GM08714 (cell line): Measurements from ENCODE around the gene TNRC6B.

Source experiments
- H3K4me3 ChIP-seq: fragments of 200-500 bp; sonication (Bioruptor generic); 2 replicates; pipeline ENCODE4 v1.5.1; 2014; ENCODE audit warnings: mild to moderate bottlenecking, low read length, inconsistent platforms
- ZNF274 ChIP-seq: IDR thresholded peaks from 2 replicates; pipeline ENCODE4 v1.6.1; 2012; ENCODE audit warnings: mild to moderate bottlenecking, low read depth, low read length

The TNRC6B gene

GRCh38 chr22:40258017-40258416, 80.3 kb downstream of the TNRC6B start:
- TF ChIP-seq ZNF274, result no peak
- H3K4me3 ChIP-seq, result no peak overlapping the region

GRCh38 chr22:40258501-40258915, 80.8 kb downstream of the TNRC6B start:
- TF ChIP-seq ZNF274, result no peak
- no peak overlapping the region for H3K4me3 ChIP-seq

- TF ChIP-seq ZNF274, result no peak
- no peak overlapping the region for H3K4me3 ChIP-seq
Observed at GRCh38 chr22:40261783-40262182, 84.1 kb downstream of the TNRC6B start.

- no peak overlapping the region for H3K4me3 ChIP-seq
- no peak for TF ChIP-seq ZNF274
Observed at GRCh38 chr22:40263191-40263590, 85.5 kb downstream of the TNRC6B start.

- H3K4me3 ChIP-seq, result no peak overlapping the region
- no peak for TF ChIP-seq ZNF274
Observed at GRCh38 chr22:40265783-40266182, 88.1 kb downstream of the TNRC6B start.

GRCh38 chr22:40270031-40270430, 92.3 kb downstream of the TNRC6B start:
- TF ChIP-seq ZNF274, result no peak
- no peak overlapping the region for H3K4me3 ChIP-seq

DNA sequence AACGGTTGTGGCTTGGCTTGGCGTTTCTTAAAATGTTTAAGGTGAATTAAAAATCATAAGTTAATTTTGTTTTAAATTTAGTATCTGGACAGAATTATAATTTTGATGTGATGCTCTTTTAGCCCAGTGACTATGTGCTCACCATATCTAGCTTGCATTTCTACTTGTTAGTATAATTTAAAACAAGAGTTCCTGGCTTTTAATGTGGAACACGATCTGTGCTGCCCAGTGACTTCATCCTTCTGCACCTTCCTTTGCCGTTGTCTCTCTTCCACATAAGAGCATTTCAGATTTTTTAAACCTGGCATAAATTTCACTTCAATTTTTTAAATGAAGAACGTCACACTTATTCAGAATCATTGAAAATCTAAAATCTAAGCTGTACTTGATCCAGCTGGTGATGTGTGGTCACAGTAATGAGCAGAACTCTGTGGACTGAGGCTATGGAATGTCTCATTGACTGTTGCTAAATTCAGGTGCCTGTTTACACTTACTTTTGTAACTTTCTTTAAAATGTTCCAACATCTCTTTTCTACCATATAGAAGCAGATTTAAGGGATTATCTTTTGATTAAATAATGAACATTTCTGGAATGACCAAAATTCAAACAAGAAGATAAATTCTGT, 93.1 kb downstream of the TNRC6B start:
- no peak for TF ChIP-seq ZNF274

GRCh38 chr22:40271440-40271839, 93.7 kb downstream of the TNRC6B start:
- TF ChIP-seq ZNF274, result no peak
- no peak overlapping the region for H3K4me3 ChIP-seq

More for the DNA sequence above, 93.1 kb downstream of the TNRC6B start:
- no peak overlapping the region for H3K4me3 ChIP-seq

DNA sequence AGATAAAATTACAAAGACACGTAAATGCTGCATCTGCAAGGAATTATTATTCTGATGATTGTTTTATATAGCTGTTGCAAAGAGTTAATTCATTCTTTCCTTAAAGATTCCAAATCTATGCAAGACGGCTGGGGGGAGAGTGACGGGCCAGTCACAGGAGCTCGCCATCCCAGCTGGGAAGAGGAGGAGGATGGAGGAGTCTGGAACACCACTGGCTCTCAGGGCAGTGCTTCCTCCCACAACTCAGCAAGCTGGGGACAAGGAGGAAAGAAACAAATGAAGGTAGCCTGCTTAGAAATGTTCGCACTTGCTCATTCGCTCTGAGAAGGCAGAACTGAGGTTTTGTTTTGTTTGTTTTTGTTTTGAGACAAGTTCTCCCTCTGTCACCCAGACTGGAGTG, 95.6 kb downstream of the TNRC6B start:
- no peak overlapping the region for H3K4me3 ChIP-seq
- TF ChIP-seq ZNF274, result no peak

GRCh38 chr22:40276996-40277823, 99.5 kb downstream of the TNRC6B start:
- H3K4me3 ChIP-seq, result no peak overlapping the region
- TF ChIP-seq ZNF274, result no peak

GRCh38 chr22:40279017-40279416, 101.3 kb downstream of the TNRC6B start:
- no peak for TF ChIP-seq ZNF274
- no peak overlapping the region for H3K4me3 ChIP-seq

DNA sequence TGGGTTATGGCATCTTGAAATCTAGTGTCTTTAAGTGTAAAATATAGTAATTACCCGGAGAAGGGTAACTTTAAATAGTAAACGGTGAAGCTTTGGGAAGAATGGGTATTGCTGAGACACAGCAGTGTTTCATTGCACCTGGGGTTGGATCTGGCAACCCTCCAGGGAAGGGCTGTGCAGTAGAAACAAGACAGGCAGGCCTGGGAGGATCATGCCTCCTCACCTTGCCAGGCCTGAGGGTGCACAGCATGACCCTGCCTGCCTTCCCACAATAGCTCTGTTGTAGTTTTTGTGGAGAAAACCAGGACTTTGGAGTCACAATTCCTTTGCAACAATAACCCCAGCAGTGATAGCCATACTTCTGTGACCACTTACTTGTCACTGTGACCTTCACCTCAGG, 104.0 kb downstream of the TNRC6B start:
- TF ChIP-seq ZNF274, result no peak

GRCh38 chr22:40285513-40285912, 107.8 kb downstream of the TNRC6B start:
- TF ChIP-seq ZNF274, result no peak
- H3K4me3 ChIP-seq, result no peak overlapping the region

More for the DNA sequence above, 104.0 kb downstream of the TNRC6B start:
- no peak overlapping the region for H3K4me3 ChIP-seq

DNA sequence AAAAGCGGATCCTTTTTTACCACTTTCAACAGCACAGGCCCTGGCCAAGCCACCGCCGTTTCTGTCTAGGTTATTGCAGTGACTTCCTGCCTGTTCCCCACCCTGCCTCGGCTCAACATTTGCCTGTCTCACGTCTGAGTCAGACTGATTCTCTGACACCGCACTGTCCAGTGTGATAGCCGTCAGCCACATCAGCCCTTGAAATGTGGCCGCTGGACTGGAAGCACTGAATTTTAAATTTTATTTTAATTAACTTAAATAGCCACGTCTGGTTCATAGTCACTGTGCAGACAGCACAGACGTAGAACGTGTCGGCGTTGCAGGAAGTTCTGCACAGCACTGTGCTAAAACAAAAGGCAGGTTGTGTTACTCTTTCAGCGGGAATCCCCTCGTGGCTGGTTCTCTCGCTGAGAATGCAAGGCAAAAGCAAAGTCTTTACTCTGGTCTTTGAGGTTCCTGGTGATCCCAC, 112.3 kb downstream of the TNRC6B start:
- H3K4me3 ChIP-seq, result no peak overlapping the region
- TF ChIP-seq ZNF274, result no peak

- TF ChIP-seq ZNF274, result no peak
- H3K4me3 ChIP-seq, result no peak overlapping the region
Observed at GRCh38 chr22:40290516-40290915, 112.8 kb downstream of the TNRC6B start.
